ENCODE results near the gene ASIC3.

The ASIC3 gene

DNA sequence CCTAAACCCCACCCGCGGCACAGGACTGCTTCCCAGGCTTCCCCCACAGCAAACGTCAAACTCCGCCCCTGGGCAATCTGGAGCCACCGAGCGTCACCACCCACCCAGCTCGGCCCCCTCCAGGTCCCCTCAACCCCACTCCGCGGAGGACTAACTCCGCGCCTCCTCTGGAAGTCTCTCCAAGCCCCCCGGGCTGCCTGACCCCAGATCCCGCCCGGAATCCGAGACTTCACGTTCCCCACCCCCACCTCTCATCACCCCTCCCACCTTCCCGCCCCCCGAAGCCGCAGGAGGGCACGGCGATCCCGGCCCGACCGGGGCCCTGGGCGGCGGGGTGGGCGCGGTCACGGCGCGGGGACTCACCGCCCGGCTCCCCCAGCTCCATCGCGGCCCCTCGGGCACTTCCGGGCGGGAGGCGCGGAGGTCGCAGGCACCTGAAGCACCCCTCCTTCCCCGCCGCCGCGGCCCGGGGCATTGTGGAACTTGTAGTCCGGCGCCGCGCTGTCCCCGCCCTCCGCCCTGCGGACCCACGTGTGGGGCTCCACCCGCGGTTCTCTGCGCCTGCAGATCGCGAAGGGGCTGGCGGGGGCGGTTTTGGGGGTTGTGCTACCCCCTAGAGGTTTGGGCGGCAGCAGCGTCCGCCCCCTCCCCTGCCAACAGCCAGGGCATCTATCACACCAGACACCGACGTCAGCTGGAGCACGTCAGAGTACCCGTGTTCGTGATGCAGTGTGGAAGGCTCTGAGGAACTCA, 34.9 kb downstream of the ASIC3 start, which contains the start of gene TMUB1:
Gene TMUB1 (minus strand): TSS at position 423 of the 753 bp plus-strand sequence. CDS start 930 bp downstream, outside the sequence.
- FAIRE-seq (no peak), DNase-seq (ENCODE audit: insufficient read length, low spot score) (peak; percentile 58)

- FAIRE-seq (no peak), DNase-seq (ENCODE audit: insufficient read length, low spot score) (no peak)
These were observed 35.5 kb downstream of the ASIC3 start for GRCh38 chr7:151083824-151084160.

GRCh38 chr7:151085329-151085690, 37.0 kb downstream of the ASIC3 start:
- DNase-seq (ENCODE audit: insufficient read length, low spot score), result no peak
- FAIRE-seq, result no peak

DNA sequence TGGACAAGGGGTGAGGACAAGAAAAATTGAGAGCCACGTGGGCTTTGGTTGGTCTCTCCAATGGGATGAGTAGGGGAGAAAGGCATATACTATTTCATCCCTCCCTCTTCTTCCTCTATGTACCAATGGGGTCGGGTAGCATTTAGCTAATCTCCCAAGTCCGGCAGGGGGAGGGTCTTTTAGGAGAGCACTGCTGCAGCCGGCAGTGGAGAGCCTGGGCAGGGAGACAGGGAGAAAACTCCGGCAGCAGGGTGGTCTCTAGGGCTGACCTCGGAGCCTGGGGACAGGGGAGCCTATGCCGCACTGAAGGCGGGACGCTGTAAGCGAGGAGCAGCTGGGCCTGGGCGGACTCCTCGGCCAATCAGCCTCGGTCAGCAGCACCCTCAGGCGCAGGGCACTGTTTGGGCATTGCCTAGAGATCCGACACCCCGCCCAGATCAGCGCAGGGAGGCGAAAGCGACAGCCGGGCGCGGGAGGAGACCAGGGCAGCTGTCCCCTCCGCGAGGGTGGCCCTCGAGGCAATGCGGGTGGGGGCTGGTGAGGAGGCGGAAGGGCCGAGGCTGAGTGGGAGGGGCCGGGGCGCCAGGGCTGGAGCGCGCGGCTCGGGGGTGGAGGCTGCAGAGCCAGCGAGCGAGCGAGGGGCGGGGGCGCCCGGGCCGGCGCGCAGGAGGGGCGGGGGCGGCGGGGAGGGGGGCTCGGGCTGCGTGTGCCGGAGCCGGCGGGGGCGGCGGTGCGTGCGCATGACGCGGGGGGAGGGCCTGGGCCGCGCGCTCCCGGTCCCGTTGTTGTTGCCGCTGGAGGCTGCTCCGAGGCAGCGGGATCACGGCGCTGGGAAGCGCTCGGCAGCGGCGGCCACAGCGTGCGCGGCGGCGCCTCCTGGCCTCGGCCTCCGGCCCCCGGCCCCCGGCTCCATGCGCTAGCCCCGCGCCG, 37.6 kb downstream of the ASIC3 start, which contains the start of gene AGAP3:
Gene AGAP3 (plus strand): TSS at position 785 of the 930 bp plus-strand sequence. CDS start 267 bp downstream, outside the sequence.
- FAIRE-seq, result no peak
- DNase-seq (ENCODE audit: insufficient read length, low spot score), result peak; percentile 77

DNA sequence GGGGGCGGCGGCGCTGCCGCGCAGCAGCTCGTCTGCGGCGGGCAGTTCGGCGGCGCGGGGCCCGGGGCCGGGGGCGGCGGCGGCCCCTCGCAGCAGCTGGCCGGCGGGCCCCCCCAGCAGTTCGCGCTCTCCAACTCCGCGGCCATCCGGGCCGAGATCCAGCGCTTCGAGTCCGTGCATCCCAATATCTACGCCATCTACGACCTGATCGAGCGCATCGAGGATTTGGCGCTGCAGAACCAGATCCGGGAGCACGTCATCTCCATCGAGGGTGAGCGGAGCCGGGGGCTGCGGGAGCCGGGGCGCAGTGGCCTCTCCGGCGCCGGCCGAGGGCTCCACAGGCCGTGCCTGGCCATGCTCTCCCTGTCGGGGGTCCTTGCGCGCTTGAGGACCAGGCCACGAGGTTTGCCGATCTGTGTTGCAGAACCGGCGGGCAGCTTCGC, 38.5 kb downstream of the ASIC3 start:
- DNase-seq (ENCODE audit: insufficient read length, low spot score) (no peak), FAIRE-seq (no peak)

- no peak for FAIRE-seq
- DNase-seq (ENCODE audit: insufficient read length, low spot score), result no peak
These were observed 39.1 kb downstream of the ASIC3 start for GRCh38 chr7:151087245-151088018.

DNA sequence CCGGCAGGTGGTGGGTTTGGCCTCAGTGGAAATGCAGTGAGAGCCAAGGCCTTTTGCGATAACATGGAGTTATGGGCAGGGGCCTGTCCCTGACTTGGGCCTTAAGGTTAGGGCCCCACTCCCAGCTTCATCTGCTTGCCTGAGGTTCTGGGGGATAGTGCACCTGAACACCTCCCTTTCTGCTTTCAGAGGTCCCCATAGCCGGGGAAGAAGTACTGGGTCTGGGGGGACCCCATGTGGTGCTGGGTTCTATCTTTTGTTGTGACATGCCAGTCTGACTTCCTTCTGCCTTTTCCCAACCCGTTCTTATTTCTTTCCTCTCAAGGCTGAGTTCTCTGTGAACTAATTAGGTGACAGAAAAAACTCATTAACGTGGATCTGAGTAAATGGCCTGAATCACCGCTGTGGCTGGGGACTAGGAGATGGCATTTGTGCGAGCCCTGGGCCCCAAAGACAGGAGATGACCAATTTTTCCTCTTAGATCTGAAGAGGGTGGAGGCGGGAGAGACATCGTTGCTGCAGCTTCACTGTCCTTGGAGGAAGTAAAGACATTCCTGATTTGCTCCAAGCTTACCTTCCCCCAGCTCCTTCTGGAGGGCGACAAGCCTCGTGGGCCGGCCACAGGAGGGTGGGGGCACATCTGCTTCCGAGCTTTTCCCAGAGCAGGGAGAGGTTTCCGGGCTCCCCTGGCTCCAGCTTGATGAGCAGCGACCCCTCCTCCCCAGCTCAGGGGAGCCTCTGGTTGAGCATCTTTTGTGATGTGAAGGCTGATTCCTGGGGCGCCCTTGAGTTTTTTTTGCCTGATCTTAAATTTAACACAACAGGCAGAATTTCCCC, 39.9 kb downstream of the ASIC3 start:
- no peak for DNase-seq (ENCODE audit: insufficient read length, low spot score)
- no peak for FAIRE-seq

- FAIRE-seq (no peak), DNase-seq (ENCODE audit: insufficient read length, low spot score) (no peak)
These were observed 40.7 kb downstream of the ASIC3 start for GRCh38 chr7:151088856-151089699.

DNA sequence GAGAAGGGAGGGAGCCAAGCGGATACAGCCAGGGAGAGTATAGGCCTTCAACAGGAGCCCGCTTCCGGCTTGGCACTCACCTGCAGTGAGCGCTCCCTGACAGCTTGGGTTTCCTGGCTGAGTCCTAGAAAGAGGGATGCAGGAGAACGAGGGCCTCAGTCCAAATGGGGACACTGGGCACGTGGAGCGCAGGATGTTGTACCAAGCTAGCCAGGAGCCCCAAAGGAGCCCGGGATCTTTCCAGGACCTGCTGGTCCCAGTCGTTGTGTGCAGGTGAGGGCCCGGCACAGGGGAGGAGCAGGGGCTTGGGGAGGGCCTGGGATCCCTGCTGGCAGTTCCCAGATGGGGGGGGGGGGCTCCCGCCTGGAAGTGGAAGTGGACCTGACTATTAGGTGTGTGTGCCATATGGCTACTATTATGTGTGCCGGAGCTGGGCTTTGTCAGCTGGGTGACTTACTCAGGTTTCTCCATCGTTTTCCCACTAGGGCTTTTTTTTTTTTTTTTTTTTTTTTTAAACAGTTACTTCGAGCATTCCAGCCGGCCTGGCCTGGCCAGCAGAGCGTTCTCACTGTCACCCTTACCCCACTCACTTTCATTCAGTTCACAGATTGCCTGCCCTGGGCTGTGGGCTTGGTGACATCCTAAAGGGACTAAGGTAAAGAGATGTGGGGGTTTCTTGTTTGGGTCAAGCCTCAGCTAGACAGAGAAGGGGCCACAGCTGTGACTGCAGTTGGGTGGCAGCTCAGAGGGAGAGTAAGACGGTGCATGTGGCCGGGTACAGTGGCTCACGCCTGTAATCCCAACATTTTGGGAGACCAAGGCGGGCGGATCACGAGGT, 41.8 kb downstream of the ASIC3 start:
- FAIRE-seq, result no peak
- no peak for DNase-seq (ENCODE audit: insufficient read length, low spot score)

- FAIRE-seq (no peak), DNase-seq (ENCODE audit: insufficient read length, low spot score) (no peak)
These were observed 42.7 kb downstream of the ASIC3 start for GRCh38 chr7:151091003-151091402.

GRCh38 chr7:151091431-151091830, 43.1 kb downstream of the ASIC3 start:
- DNase-seq (ENCODE audit: insufficient read length, low spot score) (no peak), FAIRE-seq (no peak)

DNA sequence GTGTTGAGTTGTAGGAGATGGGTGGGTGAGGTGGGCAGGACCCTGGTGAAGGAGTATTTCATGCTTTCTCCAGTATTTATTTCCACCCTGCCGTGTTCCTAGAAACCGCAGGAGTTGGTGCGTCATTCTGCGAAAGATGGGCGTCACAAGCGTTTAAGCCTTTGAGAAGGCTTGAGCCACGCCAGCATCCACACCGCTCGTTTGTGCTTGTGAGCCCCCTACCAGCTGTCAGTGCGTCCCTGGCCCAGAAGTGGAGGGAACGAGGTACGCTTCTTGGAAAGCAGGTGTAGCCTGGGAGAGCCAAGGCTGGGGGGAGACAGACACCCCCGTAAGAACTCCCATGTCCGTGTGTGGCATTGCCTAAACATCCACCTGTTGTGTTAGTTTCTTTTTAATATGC, 43.7 kb downstream of the ASIC3 start:
- no peak for DNase-seq (ENCODE audit: insufficient read length, low spot score)
- no peak for FAIRE-seq

- FAIRE-seq (no peak), DNase-seq (ENCODE audit: insufficient read length, low spot score) (no peak)
These were observed 45.4 kb downstream of the ASIC3 start for GRCh38 chr7:151093748-151094147.

GRCh38 chr7:151094675-151095074, 46.3 kb downstream of the ASIC3 start:
- no peak for FAIRE-seq

GRCh38 chr7:151095123-151095797, 46.9 kb downstream of the ASIC3 start:
- no peak for DNase-seq (ENCODE audit: insufficient read length, low spot score)
- FAIRE-seq, result no peak

More at GRCh38 chr7:151094675-151095074, 46.3 kb downstream of the ASIC3 start:
- no peak for DNase-seq (ENCODE audit: insufficient read length, low spot score)

DNA sequence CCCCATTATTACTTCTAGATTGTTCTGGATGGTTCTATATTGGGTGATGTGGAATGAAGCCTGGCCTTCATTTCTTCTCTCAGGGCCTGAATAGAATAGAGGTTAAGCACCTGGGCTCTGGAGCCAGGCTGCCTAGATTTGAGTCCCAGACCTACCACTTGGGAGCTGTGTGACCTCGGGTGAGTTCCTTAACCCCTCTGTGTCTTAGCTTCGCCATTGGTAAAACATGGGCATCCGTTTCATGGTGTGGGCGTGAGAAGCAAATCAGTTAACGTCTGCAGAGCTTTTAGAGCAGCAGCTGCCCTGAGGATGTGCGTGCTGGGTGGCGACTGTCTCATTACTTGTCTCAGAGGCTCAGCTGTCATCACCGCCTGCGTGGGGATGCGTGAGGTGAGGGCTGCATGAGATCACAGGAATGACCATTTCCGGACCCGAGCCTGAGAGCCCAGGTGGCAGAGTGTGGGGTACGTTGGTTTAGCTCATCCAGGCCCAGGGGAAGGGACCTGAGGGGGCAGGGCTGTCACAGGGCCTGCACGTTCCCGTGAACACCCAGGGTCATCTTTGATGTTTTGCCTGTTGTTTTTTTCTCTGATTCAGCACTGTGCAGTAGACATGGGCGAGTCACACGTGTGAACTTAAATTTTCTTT, 47.6 kb downstream of the ASIC3 start:
- DNase-seq (ENCODE audit: insufficient read length, low spot score), result no peak
- no peak for FAIRE-seq

Measured in HTR-8/SVneo (cell line).